Measurements from ENCODE around the gene RAB9A. TPM values are rescaled to one million over a fixed set of nuclear protein-coding genes. Genes with fewer than 3 reads are reported as not detected.

RAB9A gene
- total and polyA plus RNA-seq, 2 of the 8 experiments (the other 6 are each of a cell fraction or from before 2014, with no cell fraction given): 21.8 to 34.0 TPM

- Histone ChIP-seq H2BK5ac (ENCODE audit: low read depth, low read length) (no peak overlapping the region), H3K79me2 (ENCODE audit: control insufficient read depth in 1 of 2, insufficient read depth in 2 of 2, low read length in 2 of 2) (no peaks in the 10 kb centered on the region), H4K8ac (ENCODE audit: extremely low read depth, insufficient read depth, low read length) (no peak overlapping the region), H3K14ac (ENCODE audit: insufficient read length) (no peak overlapping the region), H3K18ac (ENCODE audit: extremely low read depth, low read length) (no peak overlapping the region), H3K4me1 (replicated peaks in 1 of 4; ENCODE audit: control insufficient read depth in 3 of 4, insufficient read depth in 4 of 4, low read length in 3 of 4) (no peaks in the 10 kb centered on the region; a peak in 1 of 7 replicates), H3K4ac (replicated peaks; ENCODE audit: insufficient read length, low read depth, low read length) (no peak overlapping the region), H3K36me3 (ENCODE audit: control insufficient read depth in 2 of 4, insufficient read depth in 4 of 4, low read length in 3 of 4) (no peaks in the 10 kb centered on the region), H2BK12ac (ENCODE audit: low read depth, low read length) (no peak overlapping the region), H3K23me2 (ENCODE audit: low read depth, low read length) (peaks cover 2% of the 10 kb centered on the region; the same call in 1 of the 2 replicates), H3K79me1 (ENCODE audit: low read depth, low read length) (no peaks in the 10 kb centered on the region), H3K4me3 (ENCODE audit: extremely low read depth in 1 of 4, insufficient read depth in 2 of 4, low read depth in 3 of 4, low read length in 4 of 4) (no peak overlapping the region), H2AFZ (ENCODE audit: low read length) (no peak overlapping the region), H3K27ac (ENCODE audit: low read depth, low read length) (no peak overlapping the region), H3K4me2 (ENCODE audit: insufficient read depth in 1 of 2, low read depth in 2 of 2, low read length in 2 of 2) (no peak overlapping the region), H3K56ac (replicated peaks; ENCODE audit: insufficient read length, low read depth, low read length) (no peak overlapping the region), H2BK20ac (ENCODE audit: low read length) (no peak overlapping the region), H4K5ac (ENCODE audit: insufficient read length, low read depth, low read length) (no peak overlapping the region), H4K20me1 (replicated peaks in 1 of 2; ENCODE audit: control insufficient read depth in 1 of 2, insufficient read depth in 2 of 2, low read length in 2 of 2) (no peaks in the 10 kb centered on the region), H3K23ac (ENCODE audit: insufficient read length) (no peak overlapping the region), H4K91ac (replicated peaks; ENCODE audit: insufficient read length, low read length) (no peak overlapping the region), H2AK5ac (ENCODE audit: low read depth, low read length) (no peak overlapping the region), H3K9me3 (ENCODE audit: insufficient read depth in 2 of 2, low read depth in 1 of 2, low read length in 1 of 2) (no peaks in the 10 kb centered on the region), H2BK15ac (ENCODE audit: low read length) (no peak overlapping the region), H3K9ac (replicated peaks in 1 of 4; ENCODE audit: extremely low read depth in 1 of 4, low read depth in 3 of 4, low read length in 3 of 4) (no peak overlapping the region), H2BK120ac (replicated peaks; ENCODE audit: low read depth, low read length) (no peak overlapping the region), H3K27me3 (replicated peaks in 1 of 4; ENCODE audit: control insufficient read depth in 3 of 4, extremely low read depth in 1 of 4, insufficient read depth in 3 of 4, low read length in 3 of 4) (no peaks in the 10 kb centered on the region)
- DNase-seq (ENCODE audit: low read depth in 1 of 2, low spot score in 2 of 2) (no peak), FAIRE-seq (no peak)
- ChIA-PET POLR2A (ENCODE audit: partially characterized antibody) (no interaction called here), CTCF (ENCODE audit: partially characterized antibody) (no interaction called here)
- 70% methylated on average over 2 of the region's 3 CpGs; no CpG with 5 or more reads in 1 of the 2 experiments for WGBS, 2 experiments (ENCODE audit: extremely low coverage in 1 of 2, insufficient coverage in 1 of 2, insufficient read length in 1 of 2, insufficient replicate concordance in 2 of 2, low coverage in 1 of 2, low lambda C conversion rate in 2 of 2, missing lambda C conversion rate in 1 of 2)
- TF ChIP-seq EP300 (IDR thresholded peaks at IDR 0.05; ENCODE audit: borderline replicate concordance in 1 of 2, low read depth in 2 of 2, low read length in 2 of 2) (no peak), PHF8 (conservative IDR thresholded peaks at IDR 0.05; ENCODE audit: low read depth, low read length) (no peak), GABPA (IDR thresholded peaks at IDR 0.05; ENCODE audit: borderline replicate concordance, insufficient read depth, low read length) (no peak)
Observed at GRCh38 chrX:13655674-13656073, 33.3 kb upstream of the RAB9A start.

Measured in H1 (cell line).